Thyroid gland (tissue), 4 donors: ENCODE measurements around the gene LHB.

ENCODE experiments used
- POLR2A ChIP-seq, 2 donors: fragments of 450-650 bp; IDR thresholded peaks; one replicate each; pipeline ENCODE4 v1.6.1; 2017; ENCODE audit warnings: antibody characterized with exemption in 2 of 2, mild to moderate bottlenecking in 2 of 2, moderate library complexity in 1 of 2
- TF ChIP-seq, protein P1 (sequence below), 6 experiments: fragments of 200-600 bp in 3 of 6; fragments of 450-650 bp in 3 of 6; sonication (generic) in 3 of 6; IDR thresholded peaks; one replicate each; pipeline ENCODE4 v1.5.1; 2016 to 2019; ENCODE audit warnings: antibody characterized with exemption in 6 of 6, mild to moderate bottlenecking in 2 of 6, inconsistent platforms in 1 of 6, moderate library complexity in 1 of 6

DNA sequence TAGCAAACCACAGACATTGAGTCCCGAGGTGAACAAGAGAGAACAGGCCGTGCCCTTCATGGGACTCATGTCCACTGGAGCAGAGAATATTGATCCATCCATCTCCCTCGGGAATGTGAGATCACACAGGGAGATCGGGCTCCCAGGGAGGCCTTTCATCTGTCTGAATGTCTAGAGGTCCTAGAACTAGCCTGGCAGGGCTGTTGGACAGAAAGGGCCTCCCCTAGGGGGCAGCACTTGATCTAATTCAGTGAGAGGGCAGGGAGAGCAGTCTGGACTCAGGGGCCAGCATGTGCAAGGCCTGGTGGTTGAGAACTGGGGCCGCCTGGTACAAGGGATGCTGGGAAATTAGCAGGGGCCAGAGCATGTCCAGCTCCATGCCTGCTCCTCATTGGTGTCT is 18.9 kb downstream of the LHB start:
- TF ChIP-seq, protein P1, sequence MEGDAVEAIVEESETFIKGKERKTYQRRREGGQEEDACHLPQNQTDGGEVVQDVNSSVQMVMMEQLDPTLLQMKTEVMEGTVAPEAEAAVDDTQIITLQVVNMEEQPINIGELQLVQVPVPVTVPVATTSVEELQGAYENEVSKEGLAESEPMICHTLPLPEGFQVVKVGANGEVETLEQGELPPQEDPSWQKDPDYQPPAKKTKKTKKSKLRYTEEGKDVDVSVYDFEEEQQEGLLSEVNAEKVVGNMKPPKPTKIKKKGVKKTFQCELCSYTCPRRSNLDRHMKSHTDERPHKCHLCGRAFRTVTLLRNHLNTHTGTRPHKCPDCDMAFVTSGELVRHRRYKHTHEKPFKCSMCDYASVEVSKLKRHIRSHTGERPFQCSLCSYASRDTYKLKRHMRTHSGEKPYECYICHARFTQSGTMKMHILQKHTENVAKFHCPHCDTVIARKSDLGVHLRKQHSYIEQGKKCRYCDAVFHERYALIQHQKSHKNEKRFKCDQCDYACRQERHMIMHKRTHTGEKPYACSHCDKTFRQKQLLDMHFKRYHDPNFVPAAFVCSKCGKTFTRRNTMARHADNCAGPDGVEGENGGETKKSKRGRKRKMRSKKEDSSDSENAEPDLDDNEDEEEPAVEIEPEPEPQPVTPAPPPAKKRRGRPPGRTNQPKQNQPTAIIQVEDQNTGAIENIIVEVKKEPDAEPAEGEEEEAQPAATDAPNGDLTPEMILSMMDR (IDR thresholded peaks at IDR 0.05), result peak in 1 of 6 experiments; percentile 12
- no peak for TF ChIP-seq POLR2A (IDR thresholded peaks at IDR 0.05)
